ENCODE measurements around the gene MAFG. TPM values are rescaled to one million over a fixed set of nuclear protein-coding genes. Genes with fewer than 3 reads are reported as not detected.

MAFG gene
- total and polyA plus RNA-seq, 2 of the 13 experiments (the other 11 are each of a cell fraction or from before 2014, with no cell fraction given) = 14.5 to 20.0 TPM

DNA sequence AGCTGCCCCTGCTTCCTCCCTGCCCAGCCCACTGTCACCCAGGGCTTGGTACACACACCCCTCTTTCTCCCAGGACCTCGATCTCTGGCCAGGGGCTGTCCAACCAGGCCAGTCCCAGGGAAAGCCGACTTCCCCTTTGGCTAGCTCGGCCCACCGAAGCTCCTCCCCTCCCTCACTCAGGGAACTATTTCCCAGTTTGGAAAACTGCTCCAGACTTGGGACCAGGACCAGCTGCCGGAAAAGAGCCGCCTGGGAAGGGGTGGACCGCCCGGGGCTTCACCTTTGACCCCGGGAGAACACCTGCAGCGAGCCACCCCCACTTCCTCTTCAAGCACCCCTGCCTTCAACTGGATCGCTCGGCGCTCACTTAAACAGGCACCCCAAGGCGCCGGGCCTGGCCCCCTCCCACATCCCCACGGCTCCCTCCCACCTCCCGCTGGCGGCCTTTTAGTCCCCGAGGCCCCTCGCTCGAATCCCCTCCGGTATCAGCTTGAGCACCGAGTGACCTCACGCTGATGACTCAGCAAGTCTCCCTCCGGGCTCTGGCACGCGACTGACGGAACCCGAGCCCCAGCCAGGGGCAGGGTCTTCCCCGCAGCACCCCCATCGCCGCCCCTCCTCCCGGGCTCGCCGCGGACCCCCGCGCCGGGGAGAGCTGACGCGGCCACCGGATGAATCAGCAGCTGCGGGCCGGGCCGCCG is 934 bp downstream of the MAFG start (continued):
- TF ChIP-seq, protein P1, sequence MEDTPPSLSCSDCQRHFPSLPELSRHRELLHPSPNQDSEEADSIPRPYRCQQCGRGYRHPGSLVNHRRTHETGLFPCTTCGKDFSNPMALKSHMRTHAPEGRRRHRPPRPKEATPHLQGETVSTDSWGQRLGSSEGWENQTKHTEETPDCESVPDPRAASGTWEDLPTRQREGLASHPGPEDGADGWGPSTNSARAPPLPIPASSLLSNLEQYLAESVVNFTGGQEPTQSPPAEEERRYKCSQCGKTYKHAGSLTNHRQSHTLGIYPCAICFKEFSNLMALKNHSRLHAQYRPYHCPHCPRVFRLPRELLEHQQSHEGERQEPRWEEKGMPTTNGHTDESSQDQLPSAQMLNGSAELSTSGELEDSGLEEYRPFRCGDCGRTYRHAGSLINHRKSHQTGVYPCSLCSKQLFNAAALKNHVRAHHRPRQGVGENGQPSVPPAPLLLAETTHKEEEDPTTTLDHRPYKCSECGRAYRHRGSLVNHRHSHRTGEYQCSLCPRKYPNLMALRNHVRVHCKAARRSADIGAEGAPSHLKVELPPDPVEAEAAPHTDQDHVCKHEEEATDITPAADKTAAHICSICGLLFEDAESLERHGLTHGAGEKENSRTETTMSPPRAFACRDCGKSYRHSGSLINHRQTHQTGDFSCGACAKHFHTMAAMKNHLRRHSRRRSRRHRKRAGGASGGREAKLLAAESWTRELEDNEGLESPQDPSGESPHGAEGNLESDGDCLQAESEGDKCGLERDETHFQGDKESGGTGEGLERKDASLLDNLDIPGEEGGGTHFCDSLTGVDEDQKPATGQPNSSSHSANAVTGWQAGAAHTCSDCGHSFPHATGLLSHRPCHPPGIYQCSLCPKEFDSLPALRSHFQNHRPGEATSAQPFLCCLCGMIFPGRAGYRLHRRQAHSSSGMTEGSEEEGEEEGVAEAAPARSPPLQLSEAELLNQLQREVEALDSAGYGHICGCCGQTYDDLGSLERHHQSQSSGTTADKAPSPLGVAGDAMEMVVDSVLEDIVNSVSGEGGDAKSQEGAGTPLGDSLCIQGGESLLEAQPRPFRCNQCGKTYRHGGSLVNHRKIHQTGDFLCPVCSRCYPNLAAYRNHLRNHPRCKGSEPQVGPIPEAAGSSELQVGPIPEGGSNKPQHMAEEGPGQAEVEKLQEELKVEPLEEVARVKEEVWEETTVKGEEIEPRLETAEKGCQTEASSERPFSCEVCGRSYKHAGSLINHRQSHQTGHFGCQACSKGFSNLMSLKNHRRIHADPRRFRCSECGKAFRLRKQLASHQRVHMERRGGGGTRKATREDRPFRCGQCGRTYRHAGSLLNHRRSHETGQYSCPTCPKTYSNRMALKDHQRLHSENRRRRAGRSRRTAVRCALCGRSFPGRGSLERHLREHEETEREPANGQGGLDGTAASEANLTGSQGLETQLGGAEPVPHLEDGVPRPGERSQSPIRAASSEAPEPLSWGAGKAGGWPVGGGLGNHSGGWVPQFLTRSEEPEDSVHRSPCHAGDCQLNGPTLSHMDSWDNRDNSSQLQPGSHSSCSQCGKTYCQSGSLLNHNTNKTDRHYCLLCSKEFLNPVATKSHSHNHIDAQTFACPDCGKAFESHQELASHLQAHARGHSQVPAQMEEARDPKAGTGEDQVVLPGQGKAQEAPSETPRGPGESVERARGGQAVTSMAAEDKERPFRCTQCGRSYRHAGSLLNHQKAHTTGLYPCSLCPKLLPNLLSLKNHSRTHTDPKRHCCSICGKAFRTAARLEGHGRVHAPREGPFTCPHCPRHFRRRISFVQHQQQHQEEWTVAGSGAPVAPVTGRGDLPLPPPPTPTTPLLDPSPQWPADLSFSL (CRISPR knock-in tag; IDR thresholded peaks at IDR 0.05) = no peak
- TF ChIP-seq PITX1 (CRISPR knock-in tag; IDR thresholded peaks at IDR 0.05) = no peak
- TF ChIP-seq CHD2 (IDR thresholded peaks at IDR 0.05; ENCODE audit: low read depth, low read length) = peak; percentile 13; the same call in 1 of the 2 replicates
- TF ChIP-seq, protein P2, sequence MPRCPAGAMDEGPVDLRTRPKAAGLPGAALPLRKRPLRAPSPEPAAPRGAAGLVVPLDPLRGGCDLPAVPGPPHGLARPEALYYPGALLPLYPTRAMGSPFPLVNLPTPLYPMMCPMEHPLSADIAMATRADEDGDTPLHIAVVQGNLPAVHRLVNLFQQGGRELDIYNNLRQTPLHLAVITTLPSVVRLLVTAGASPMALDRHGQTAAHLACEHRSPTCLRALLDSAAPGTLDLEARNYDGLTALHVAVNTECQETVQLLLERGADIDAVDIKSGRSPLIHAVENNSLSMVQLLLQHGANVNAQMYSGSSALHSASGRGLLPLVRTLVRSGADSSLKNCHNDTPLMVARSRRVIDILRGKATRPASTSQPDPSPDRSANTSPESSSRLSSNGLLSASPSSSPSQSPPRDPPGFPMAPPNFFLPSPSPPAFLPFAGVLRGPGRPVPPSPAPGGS (CRISPR knock-in tag; IDR thresholded peaks at IDR 0.05) = no peak
- no peak for TF ChIP-seq ZNF766 (CRISPR knock-in tag; IDR thresholded peaks at IDR 0.05; ENCODE audit: borderline replicate concordance)
- TF ChIP-seq ZNF432 (CRISPR knock-in tag; IDR thresholded peaks at IDR 0.05; ENCODE audit: borderline replicate concordance) = no peak
- TF ChIP-seq ZNF552 (CRISPR knock-in tag; IDR thresholded peaks at IDR 0.05; ENCODE audit: borderline replicate concordance) = no peak
- TF ChIP-seq TBX3 (IDR thresholded peaks at IDR 0.05; ENCODE audit: borderline replicate concordance) = no peak
- TF ChIP-seq, protein P3, sequence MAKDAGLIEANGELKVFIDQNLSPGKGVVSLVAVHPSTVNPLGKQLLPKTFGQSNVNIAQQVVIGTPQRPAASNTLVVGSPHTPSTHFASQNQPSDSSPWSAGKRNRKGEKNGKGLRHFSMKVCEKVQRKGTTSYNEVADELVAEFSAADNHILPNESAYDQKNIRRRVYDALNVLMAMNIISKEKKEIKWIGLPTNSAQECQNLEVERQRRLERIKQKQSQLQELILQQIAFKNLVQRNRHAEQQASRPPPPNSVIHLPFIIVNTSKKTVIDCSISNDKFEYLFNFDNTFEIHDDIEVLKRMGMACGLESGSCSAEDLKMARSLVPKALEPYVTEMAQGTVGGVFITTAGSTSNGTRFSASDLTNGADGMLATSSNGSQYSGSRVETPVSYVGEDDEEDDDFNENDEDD (CRISPR knock-in tag; IDR thresholded peaks at IDR 0.05; ENCODE audit: borderline replicate concordance) = peak; percentile 17; the same call in 1 of the 2 replicates
- no peak for TF ChIP-seq ZNF367 (CRISPR knock-in tag; IDR thresholded peaks at IDR 0.05; ENCODE audit: borderline replicate concordance)
- TF ChIP-seq, protein P4, sequence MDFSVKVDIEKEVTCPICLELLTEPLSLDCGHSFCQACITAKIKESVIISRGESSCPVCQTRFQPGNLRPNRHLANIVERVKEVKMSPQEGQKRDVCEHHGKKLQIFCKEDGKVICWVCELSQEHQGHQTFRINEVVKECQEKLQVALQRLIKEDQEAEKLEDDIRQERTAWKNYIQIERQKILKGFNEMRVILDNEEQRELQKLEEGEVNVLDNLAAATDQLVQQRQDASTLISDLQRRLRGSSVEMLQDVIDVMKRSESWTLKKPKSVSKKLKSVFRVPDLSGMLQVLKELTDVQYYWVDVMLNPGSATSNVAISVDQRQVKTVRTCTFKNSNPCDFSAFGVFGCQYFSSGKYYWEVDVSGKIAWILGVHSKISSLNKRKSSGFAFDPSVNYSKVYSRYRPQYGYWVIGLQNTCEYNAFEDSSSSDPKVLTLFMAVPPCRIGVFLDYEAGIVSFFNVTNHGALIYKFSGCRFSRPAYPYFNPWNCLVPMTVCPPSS (IDR thresholded peaks at IDR 0.05) = no peak
- 0 out of 2 replicates have a peak, but pooled peaks have one; percentile 5 for TF ChIP-seq SOX13 (IDR thresholded peaks at IDR 0.05)
- peak in 1 of 2 experiments; percentile 18; a peak in 1 of 4 replicates for TF ChIP-seq SOX13 (CRISPR knock-in tag; conservative IDR thresholded peaks at IDR 0.05 in 1 of 2, IDR thresholded peaks at IDR 0.05 in 1 of 2)
- TF ChIP-seq ZNF441 (CRISPR knock-in tag; IDR thresholded peaks at IDR 0.05; ENCODE audit: borderline replicate concordance) = no peak; the same call in 1 of the 2 replicates
- no peak for TF ChIP-seq SIN3B (IDR thresholded peaks at IDR 0.05; ENCODE audit: low read length)
- TF ChIP-seq ZMYM2 (CRISPR knock-in tag; IDR thresholded peaks at IDR 0.05) = no peak; the same call in 1 of the 2 replicates

All from HepG2 (cell line).